ENCODE results near the gene KRT27. TPM values are rescaled to one million over a fixed set of nuclear protein-coding genes. Genes with fewer than 3 reads are reported as not detected.

The KRT27 gene
- total and polyA plus RNA-seq, 4 donors: not detected

Other genes starting within 250 kb of the KRT27 start
- gene CCR7, start 217.1 kb downstream of the KRT27 start, total RNA-seq: under 1 TPM; 0.62 to 0.84 TPM
- under 1 TPM; 0.08 to 0.13 TPM for gene CCR7, start 217.1 kb downstream of the KRT27 start, polyA plus RNA-seq
- 10 to 100 TPM; 80.8 to 84.4 TPM for gene SMARCE1, start 134.7 kb downstream of the KRT27 start, total RNA-seq
- gene SMARCE1, start 134.7 kb downstream of the KRT27 start, polyA plus RNA-seq: 10 to 100 TPM; 61.0 to 71.7 TPM
- gene KRT222, start 117.4 kb downstream of the KRT27 start, total RNA-seq: 1 to 10 TPM; 1.9 to 4.5 TPM
- gene KRT222, start 117.4 kb downstream of the KRT27 start, polyA plus RNA-seq: not detected
- not detected for gene KRT24, start 78.8 kb downstream of the KRT27 start, total RNA-seq
- gene KRT24, start 78.8 kb downstream of the KRT27 start, polyA plus RNA-seq: under 1 TPM in 1 of 2 donors, not detected in 1; 0.25 TPM
- not detected for gene KRT25, start 27.2 kb downstream of the KRT27 start, total RNA-seq
- not detected for gene KRT25, start 27.2 kb downstream of the KRT27 start, polyA plus RNA-seq
- not detected for gene KRT26, start 10.3 kb downstream of the KRT27 start, total RNA-seq
- gene KRT26, start 10.3 kb downstream of the KRT27 start, polyA plus RNA-seq: not detected
- gene KRT28, start 17.4 kb upstream of the KRT27 start, total RNA-seq: not detected
- gene KRT28, start 17.4 kb upstream of the KRT27 start, polyA plus RNA-seq: not detected
- gene KRT10, start 40.1 kb upstream of the KRT27 start, total RNA-seq: 10 to 100 TPM; 35.3 to 39.3 TPM
- 10 to 100 TPM; 39.3 to 39.7 TPM for gene KRT10, start 40.1 kb upstream of the KRT27 start, polyA plus RNA-seq
- not detected for gene KRT12, start 84.7 kb upstream of the KRT27 start, total RNA-seq
- gene KRT12, start 84.7 kb upstream of the KRT27 start, polyA plus RNA-seq: 1 to 10 TPM in 1 of 2 donors, not detected in 1; 1.0 TPM
- gene KRT20, start 102.7 kb upstream of the KRT27 start, total RNA-seq: not detected
- gene KRT20, start 102.7 kb upstream of the KRT27 start, polyA plus RNA-seq: 100 to 1,000 TPM in 1 of 2 donors, 1 to 10 TPM in 1; 3.9 to 193 TPM
- under 1 TPM; 0.30 to 0.39 TPM for gene KRT23, start 155.1 kb upstream of the KRT27 start, total RNA-seq
- gene KRT23, start 155.1 kb upstream of the KRT27 start, polyA plus RNA-seq: under 1 TPM in 1 of 2 donors, not detected in 1; 0.50 TPM
- gene KRT39, start 184.4 kb upstream of the KRT27 start, total RNA-seq: not detected
- not detected for gene KRT39, start 184.4 kb upstream of the KRT27 start, polyA plus RNA-seq
- not detected for gene KRT40, start 201.8 kb upstream of the KRT27 start, total RNA-seq
- gene KRT40, start 201.8 kb upstream of the KRT27 start, polyA plus RNA-seq: not detected
- not detected for gene KRTAP3-3, start 211.6 kb upstream of the KRT27 start, total RNA-seq
- not detected for gene KRTAP3-3, start 211.6 kb upstream of the KRT27 start, polyA plus RNA-seq
- not detected for gene KRTAP3-2, start 217.4 kb upstream of the KRT27 start, total RNA-seq
- not detected for gene KRTAP3-2, start 217.4 kb upstream of the KRT27 start, polyA plus RNA-seq
- not detected for gene KRTAP3-1, start 226.6 kb upstream of the KRT27 start, total RNA-seq
- not detected for gene KRTAP3-1, start 226.6 kb upstream of the KRT27 start, polyA plus RNA-seq
- gene KRTAP1-5, start 244.7 kb upstream of the KRT27 start, total RNA-seq: not detected
- gene KRTAP1-5, start 244.7 kb upstream of the KRT27 start, polyA plus RNA-seq: not detected
- gene KRTAP1-4, start 247.6 kb upstream of the KRT27 start, total RNA-seq: not detected
- gene KRTAP1-4, start 247.6 kb upstream of the KRT27 start, polyA plus RNA-seq: not detected